HG03280 (cell line): ENCODE results near the gene CYP27B1.

ENCODE experiments used
- ATAC-seq: cut with Tn5 transposase; IDR thresholded peaks from one replicate; pipeline ENCODE4 v1.9.1; 2021; ENCODE audit warnings: mild to moderate bottlenecking, moderate library complexity; ENCODE audit not compliant: unreplicated experiment

The CYP27B1 gene, protein sequence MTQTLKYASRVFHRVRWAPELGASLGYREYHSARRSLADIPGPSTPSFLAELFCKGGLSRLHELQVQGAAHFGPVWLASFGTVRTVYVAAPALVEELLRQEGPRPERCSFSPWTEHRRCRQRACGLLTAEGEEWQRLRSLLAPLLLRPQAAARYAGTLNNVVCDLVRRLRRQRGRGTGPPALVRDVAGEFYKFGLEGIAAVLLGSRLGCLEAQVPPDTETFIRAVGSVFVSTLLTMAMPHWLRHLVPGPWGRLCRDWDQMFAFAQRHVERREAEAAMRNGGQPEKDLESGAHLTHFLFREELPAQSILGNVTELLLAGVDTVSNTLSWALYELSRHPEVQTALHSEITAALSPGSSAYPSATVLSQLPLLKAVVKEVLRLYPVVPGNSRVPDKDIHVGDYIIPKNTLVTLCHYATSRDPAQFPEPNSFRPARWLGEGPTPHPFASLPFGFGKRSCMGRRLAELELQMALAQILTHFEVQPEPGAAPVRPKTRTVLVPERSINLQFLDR

DNA sequence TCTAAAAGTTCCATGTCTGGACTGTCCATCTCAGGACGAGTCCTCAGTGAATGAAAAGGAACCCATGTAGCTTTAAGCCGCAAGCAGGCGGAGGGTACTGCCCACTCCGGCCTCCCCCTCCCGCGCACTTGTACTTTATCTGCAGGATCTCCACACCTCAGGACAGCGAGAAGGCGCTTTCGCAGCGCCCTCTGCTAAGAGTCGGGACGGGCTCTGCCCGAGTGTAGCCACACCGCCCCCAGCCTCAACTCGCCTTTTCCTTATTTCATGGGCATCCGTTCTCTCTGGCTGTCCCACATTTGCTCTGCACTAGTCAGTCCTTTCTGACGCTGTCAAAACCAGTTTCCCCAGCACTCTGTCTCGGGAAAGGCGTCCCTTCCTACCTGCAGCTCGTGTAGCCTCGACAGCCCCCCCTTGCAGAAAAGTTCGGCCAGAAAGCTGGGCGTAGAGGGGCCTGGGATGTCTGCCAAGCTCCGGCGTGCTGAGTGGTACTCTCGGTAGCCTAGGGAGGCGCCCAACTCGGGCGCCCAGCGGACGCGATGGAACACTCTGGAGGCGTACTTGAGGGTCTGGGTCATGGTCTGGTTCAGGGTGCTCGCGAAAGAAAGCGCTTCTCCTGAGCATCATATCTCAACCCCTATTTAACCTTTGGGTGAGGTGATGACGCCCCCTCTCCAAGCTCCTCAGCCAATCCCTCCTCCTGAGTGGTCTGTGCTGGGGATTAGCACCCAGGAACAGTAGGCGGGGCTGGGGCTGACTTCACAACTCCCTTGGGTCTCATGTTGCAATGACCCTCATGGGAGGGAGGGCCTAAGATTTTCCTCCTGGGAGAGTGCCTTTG, at the start of gene CYP27B1:
Gene CYP27B1, minus strand, starts transcription at position 615 of the 841 bp plus-strand sequence. Its CDS starts 37 bp downstream, at position 578.
- no peak for ATAC-seq

GRCh38 chr12:57816001-57816854, 49.4 kb upstream of the CYP27B1 start:
- no peak for ATAC-seq

GRCh38 chr12:57815177-57816000, 48.5 kb upstream of the CYP27B1 start:
- no peak for ATAC-seq

DNA sequence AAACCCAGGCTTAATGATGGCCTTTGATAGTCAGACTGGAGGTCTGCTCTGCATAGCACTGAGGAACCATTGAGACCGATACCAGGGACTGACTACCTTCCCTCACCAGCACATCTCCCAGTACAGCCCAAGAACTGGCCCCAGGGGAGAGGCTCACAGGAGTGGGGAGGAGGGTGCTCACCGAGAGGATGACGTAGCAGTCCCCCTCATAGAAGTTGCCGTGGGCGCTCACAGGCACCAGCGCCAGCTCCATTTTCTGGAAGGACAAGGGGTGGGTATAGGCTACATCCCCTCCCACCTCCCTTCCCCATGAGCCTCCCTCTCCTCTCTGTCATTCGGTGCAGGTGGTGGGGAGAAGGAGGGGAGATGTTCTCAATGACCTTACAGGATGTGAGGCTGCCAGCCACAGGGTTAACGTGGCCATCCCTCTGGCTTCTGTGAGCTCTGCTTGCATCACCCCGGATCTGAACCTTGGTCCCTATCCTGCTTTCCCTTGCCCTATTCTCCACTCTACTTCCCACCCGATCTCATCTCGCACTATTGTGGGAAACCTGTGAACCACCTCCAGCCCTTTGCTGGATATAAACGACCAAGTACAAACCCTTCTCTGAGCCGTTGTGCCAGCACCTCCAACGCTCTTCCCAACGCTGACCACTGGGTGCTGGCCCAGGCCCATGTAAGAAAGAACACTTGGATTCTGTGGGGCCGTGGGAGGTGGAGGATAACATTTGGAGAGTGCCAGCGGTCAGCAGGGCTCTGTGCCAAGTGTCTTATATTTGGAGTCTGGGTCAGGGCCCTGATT, 47.3 kb upstream of the CYP27B1 start:
- ATAC-seq = no peak

GRCh38 chr12:57813111-57813970, 46.5 kb upstream of the CYP27B1 start:
- ATAC-seq = no peak

DNA sequence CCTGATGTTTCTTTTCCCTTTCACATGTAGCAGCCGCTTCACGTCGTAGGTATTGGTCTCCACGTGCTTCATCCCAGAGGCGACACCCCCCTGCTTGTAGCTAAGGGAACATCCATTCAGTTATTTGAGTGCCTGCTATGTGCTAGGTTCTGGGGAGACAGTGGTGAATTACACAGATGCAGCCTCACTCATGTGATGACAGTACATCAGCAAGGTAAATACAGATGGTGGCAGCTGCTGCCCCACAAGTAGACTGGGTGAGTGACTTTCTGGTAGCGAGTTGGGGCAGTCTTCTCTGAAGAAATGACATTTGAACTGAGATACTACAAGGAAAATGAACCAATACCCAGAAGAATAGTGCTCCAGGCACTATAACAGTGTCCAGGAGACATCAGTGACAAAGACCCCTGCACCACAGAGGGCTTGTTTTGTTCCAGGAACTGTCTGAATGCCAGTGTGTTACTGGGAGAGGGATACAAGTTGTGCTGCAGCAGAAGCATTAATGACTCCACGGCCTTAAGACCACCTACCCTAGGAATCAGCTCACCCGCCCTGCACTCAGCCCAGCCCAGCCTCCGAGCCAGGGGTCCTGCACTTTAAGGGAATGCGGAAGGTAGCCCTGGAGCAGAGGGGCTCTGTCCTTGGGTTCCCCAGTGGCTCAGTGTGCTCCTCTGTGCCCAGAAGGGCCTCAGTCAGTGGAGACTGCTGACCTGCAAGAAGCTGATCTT, 44.3 kb upstream of the CYP27B1 start:
- no peak for ATAC-seq

DNA sequence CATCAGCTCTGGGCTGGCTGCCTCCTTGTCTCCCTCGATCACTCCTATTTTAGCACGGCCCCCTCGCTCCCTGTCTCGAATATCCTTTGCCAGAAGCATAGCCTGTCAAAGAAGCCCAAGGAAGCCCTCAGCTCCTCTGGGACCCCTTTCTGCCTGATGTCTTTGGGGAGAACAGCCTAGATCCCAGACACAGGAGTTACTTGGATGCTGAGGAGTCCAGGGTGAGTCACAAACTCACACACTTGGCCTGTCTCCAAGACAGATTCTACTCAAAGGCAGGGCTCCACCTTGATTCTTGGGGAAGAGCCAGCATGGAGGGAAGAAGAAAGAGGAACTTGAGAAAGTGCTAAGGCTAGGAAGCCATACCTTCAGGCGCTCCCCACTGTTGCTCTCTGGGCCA, 43.6 kb upstream of the CYP27B1 start:
- no peak for ATAC-seq

DNA sequence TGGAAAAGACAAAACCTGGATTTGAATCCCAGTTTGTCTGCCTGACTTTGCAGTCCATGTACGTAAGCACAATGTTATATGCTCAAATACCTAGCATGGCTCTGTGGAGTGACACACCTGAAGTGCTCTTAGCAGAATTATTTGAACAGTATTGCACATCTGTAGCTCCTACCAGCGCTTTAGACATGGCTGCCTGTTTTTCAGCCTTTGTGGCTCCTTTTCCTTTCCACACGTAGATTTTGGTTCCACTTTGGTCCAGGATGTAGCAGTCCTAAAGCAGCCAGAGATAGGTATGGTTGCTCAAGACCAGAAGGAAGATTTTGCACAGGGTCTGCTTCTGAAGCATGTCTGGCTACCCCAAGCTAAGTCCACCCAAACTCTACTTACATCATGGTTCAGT, 42.5 kb upstream of the CYP27B1 start:
- no peak for ATAC-seq

- no peak for ATAC-seq
These were observed 41.5 kb upstream of the CYP27B1 start for GRCh38 chr12:57808351-57808750.

DNA sequence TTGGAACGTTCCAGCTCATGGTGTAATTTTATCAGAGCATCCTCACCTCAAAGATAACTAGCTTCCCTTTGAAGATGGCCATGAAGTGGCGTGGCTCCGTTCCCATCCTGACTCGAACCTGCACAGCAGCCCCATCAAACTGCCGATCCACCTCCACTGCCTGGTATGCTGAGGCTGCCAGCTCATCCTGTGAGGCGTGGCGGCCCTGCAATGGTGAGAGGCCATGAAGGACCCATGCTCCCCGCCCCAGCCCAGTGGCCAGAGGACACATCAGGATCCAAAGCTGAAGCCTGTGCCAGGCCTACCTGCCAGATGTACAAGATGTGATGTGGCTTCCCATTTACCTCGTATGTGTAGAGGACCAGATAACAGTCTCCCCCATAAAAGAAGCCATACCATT, 40.4 kb upstream of the CYP27B1 start:
- ATAC-seq = no peak

GRCh38 chr12:57806677-57807076, 39.8 kb upstream of the CYP27B1 start:
- ATAC-seq = no peak

GRCh38 chr12:57803319-57803893, 36.5 kb upstream of the CYP27B1 start:
- ATAC-seq = no peak

DNA sequence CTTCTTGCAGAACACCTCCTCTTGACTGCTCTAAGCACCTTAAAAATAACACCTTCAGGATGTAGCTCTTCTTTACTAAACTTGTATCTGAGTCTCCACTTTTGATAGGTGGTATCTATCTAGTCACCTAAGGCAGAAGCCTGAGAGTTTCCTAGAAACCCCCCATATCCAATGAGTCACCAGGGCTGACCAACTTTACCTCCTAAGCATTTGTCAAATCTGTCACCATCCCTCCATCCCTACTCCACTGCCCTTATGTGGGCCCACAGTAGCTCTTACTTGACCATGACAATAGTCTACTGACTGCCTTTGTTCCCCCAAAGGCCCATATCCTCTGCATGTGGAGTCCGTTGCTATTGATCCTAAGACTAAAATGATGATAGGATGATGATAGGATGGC, 35.7 kb upstream of the CYP27B1 start:
- no peak for ATAC-seq

DNA sequence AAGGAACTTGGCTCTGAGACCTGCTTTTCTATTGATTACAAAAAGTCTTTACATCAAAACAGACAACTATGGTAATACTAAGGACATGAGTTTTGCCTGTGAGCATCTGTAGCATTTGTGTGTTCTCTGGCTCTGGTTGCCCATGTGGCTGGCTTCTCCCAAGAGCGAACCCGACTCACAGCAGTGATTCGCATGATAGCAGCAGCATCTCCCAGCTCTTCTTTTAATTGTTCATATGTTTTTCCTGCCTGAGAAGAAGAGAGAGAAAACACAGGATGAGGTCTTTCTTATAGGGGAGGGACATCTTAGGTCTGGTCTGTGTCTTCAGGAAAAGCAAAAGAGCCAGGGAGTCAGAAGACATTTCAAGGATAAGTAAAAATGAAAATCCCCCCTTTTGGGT, 34.1 kb upstream of the CYP27B1 start:
- ATAC-seq = no peak

- ATAC-seq = no peak
These were observed 31.1 kb upstream of the CYP27B1 start for GRCh38 chr12:57797933-57798332.

- ATAC-seq = no peak
These were observed 30.1 kb upstream of the CYP27B1 start for GRCh38 chr12:57796996-57797395.

DNA sequence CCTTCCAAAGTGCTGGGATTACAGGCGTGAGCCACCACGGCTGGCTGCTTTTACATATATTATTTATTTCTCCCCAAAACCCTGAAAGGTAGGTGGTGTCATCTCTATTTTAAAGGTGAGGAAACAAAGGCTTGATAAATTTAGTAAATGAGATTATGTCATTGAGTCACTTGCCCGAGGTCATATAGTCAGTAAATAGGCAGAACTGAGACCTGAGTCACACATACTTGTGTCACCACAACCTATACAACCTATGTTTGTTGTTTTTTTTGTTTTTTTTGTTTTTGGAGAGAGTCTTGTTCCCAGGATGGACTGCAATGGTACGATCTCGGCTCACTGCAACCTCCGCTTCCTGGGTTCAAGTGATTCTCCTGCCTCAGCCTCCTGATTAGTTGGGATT, 28.5 kb upstream of the CYP27B1 start:
- no peak for ATAC-seq
